GM20431 (cell line): Measurements from ENCODE around the gene FAM9B.

ENCODE experiments used
- in situ Hi-C: fragments of 300-500 bp; cut with MseI, MboI; formaldehyde crosslinking; loops from one replicate; pipeline ENCODE4 v1.15.0; 2020; ENCODE audit warnings: low sequenced_read_pairs; ENCODE audit not compliant: unreplicated experiment

The FAM9B gene

GRCh38 chrX:8984231-8984630 lies 49.7 kb downstream of the FAM9B start:
- in situ Hi-C loops = no loop called here

GRCh38 chrX:8981723-8982122 lies 52.2 kb downstream of the FAM9B start:
- in situ Hi-C loops = no loop called here

DNA sequence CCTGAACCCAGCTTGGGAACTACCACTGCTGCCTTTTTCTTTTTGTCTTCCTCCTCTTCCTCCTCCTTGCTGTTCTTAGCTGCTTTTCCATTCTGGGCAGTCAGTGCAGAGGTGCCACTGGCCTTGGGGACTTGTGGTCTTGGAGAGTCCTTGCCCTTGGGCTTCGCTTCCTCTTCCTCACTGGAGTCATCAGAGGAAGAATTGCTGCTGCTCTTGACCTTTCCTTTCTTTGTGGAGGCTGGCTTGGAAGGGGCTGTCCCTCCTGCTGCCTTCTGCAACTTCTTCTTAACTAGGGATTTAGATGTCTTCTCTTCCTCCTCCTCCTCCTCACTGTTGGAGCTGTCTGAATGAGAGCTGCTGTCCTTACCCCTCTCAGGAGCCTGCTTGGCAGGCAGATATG lies 53.2 kb downstream of the FAM9B start:
- in situ Hi-C loops = no loop called here
